Measurements from ENCODE around the gene SMS. TPM values are rescaled to one million over a fixed set of nuclear protein-coding genes. Genes with fewer than 3 reads are reported as not detected.

The SMS gene
- total RNA-seq, 4 donors from 2014 or later, result 6.4 to 84.3 (median 37.8) TPM

DNA sequence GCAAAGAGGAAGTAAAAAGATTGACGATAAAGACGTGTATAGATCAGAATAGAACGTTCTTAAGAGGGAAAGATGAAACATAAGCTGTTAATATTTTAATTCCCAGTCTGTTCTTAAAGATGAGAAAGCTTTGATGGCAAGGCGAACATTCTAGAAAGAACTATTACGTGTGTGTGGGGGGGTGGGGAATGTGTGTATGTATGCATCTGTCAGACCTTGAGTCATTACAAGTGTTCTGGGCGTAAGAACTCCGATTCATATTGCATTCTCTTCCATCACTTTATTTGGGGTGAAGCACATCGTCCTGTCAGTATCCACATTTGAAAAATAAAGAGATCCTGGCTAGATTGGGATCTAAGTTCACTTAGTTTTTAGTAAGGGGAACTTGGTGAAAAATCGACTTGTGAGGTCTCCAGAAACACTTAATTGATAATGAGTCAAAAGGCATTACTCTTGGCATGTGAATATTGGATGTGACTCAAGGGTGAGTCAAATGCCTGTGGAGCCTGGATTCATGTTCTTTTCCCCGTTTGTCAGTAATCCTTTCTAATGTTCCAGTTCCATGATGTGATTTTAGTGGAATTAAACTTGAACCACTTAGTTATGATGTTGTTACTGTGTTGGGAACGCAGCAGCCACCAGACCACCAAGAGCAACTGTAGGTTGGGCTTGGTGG lies 3.1 kb downstream of the SMS start:
- Histone ChIP-seq H3K27ac (peak overlapping the region; percentile 36 to 81), H3K4me3 (no peak overlapping the region), H3K9me3 (no peaks in the 10 kb centered on the region), H3K4me1 (no peaks in the 10 kb centered on the region), H3K36me3 (no peaks in the 10 kb centered on the region), H3K27me3 (no peaks in the 10 kb centered on the region)
- DNase-seq, result no peak
- intact Hi-C loops (cut with DNase I; ENCODE audit: low total_unique reads), result no loop called here
- TF ChIP-seq, protein P1, sequence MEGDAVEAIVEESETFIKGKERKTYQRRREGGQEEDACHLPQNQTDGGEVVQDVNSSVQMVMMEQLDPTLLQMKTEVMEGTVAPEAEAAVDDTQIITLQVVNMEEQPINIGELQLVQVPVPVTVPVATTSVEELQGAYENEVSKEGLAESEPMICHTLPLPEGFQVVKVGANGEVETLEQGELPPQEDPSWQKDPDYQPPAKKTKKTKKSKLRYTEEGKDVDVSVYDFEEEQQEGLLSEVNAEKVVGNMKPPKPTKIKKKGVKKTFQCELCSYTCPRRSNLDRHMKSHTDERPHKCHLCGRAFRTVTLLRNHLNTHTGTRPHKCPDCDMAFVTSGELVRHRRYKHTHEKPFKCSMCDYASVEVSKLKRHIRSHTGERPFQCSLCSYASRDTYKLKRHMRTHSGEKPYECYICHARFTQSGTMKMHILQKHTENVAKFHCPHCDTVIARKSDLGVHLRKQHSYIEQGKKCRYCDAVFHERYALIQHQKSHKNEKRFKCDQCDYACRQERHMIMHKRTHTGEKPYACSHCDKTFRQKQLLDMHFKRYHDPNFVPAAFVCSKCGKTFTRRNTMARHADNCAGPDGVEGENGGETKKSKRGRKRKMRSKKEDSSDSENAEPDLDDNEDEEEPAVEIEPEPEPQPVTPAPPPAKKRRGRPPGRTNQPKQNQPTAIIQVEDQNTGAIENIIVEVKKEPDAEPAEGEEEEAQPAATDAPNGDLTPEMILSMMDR (IDR thresholded peaks at IDR 0.05), result no peak
- TF ChIP-seq POLR2A (IDR thresholded peaks at IDR 0.05), result no peak

GRCh38 chrX:21944136-21944615 lies 3.7 kb downstream of the SMS start:
- intact Hi-C loops (cut with DNase I; ENCODE audit: low total_unique reads), result no loop called here

GRCh38 chrX:21946925-21947641 lies 6.6 kb downstream of the SMS start:
- no peak overlapping the region for H3K4me3 ChIP-seq
- intact Hi-C loops (cut with DNase I; ENCODE audit: low total_unique reads), result no loop called here
- H3K27ac ChIP-seq, result peak overlapping the region; percentile 41 to 50
- H3K36me3 ChIP-seq, result no peaks in the 10 kb centered on the region
- no peak for DNase-seq
- H3K4me1 ChIP-seq, result no peaks in the 10 kb centered on the region
- no peaks in the 10 kb centered on the region for H3K9me3 ChIP-seq
- H3K27me3 ChIP-seq, result no peaks in the 10 kb centered on the region
- TF ChIP-seq, protein P1 (IDR thresholded peaks at IDR 0.05), result no peak
- no peak for TF ChIP-seq POLR2A (IDR thresholded peaks at IDR 0.05)

More at GRCh38 chrX:21944136-21944615, 3.7 kb downstream of the SMS start:
- H3K27ac ChIP-seq, result peak overlapping the region; percentile 36 to 81
- H3K27me3 ChIP-seq, result no peaks in the 10 kb centered on the region
- no peak for TF ChIP-seq POLR2A (IDR thresholded peaks at IDR 0.05)
- TF ChIP-seq, protein P1 (IDR thresholded peaks at IDR 0.05), result no peak
- H3K4me3 ChIP-seq, result no peak overlapping the region
- H3K9me3 ChIP-seq, result no peaks in the 10 kb centered on the region
- no peak for DNase-seq
- H3K36me3 ChIP-seq, result no peaks in the 10 kb centered on the region
- H3K4me1 ChIP-seq, result no peaks in the 10 kb centered on the region

DNA sequence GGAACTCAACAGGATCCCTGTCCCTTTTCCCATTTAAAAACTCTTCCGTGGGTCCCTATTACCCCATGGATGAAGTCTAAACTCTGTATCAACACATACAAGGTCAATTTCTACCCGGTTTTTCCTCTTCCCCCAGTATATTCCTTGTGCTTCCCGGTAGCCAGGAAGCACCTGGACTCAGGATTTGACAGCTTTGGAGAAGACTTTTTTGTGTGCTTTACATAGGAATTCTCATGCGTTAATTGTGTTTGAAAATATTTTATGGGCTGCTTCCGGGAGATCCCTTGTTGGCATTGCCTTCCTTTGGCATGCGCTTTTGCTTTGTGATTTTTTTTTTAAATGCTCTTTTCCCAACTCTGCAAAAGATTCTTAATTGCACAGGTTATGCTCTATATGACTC lies 7.2 kb downstream of the SMS start:
- H3K36me3 ChIP-seq, result no peaks in the 10 kb centered on the region
- no peak overlapping the region for H3K4me3 ChIP-seq
- TF ChIP-seq POLR2A (IDR thresholded peaks at IDR 0.05), result no peak
- TF ChIP-seq, protein P1 (IDR thresholded peaks at IDR 0.05), result no peak
- no peaks in the 10 kb centered on the region for H3K27me3 ChIP-seq
- peak overlapping the region in 1 of 2 donors; percentile 50 for H3K27ac ChIP-seq
- no peaks in the 10 kb centered on the region for H3K9me3 ChIP-seq
- intact Hi-C loops (cut with DNase I; ENCODE audit: low total_unique reads), result no loop called here
- H3K4me1 ChIP-seq, result no peaks in the 10 kb centered on the region
- DNase-seq, result no peak

All from uterus (tissue), 4 donors.